Measurements from ENCODE around the gene MCF2L. TPM values are rescaled to one million over a fixed set of nuclear protein-coding genes. Genes with fewer than 3 reads are reported as not detected.
"Not testable (repeated sequence)": the region's sequence is repeated elsewhere in the genome, so short reads cannot be mapped to it uniquely, and the experiment has no call there.

Gene MCF2L
- total RNA-seq, 2 experiments from 2014 or later, result 1.6 to 2.8 TPM

DNA sequence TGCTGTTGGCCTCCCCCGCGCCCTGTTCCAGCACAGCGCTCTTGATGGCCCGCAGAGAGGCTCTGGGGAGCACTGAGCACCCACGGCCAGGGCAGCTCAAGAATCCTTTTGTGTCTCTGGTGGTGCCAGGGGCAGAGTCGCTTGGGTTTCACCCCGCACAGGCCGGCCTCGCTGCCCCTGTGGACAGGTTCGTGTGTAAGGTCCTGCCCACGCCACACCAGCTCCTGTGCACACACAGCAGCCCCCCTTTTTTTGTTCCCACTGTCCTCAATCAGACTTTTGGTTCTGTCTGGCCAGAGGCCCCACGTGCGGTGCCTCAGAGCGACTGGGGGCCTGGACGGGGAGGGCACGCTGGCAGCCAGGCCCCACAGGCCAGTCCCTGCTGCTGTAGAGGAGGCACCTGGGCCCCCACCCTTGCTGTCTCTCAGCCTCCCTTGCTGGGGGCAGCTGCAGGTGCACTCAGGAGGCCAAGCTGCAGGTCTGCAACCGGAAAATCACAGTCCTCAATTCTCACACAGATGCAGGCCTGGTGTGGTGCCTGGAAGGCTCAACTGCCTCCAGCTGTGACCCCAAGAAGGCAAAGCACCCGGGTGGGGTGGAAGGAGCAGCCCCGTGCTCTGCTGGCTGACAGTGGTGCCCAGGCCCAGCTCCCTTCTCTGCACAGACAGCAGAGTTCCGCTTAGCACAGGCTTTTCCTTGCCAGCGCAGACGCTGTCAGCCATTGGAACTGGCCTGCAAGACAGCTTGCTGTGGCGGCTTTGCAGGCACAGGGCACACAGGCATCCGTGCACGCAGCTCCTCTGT is 124.0 kb downstream of the MCF2L start:
- no peaks in the 10 kb centered on the region for H3K27me3 Mint-ChIP-seq
- H3K4me3 Mint-ChIP-seq, result no peak overlapping the region
- H3K9me3 Mint-ChIP-seq (ENCODE audit: low read depth), result no peaks in the 10 kb centered on the region
- DNase-seq (no peak), ATAC-seq (no peak)
- CTCF ChIA-PET, result no interaction called here
- H3K36me3 Mint-ChIP-seq, result no peaks in the 10 kb centered on the region
- no peak overlapping the region for H3K27ac Mint-ChIP-seq
- H3K4me1 Mint-ChIP-seq, result no peaks in the 10 kb centered on the region

DNA sequence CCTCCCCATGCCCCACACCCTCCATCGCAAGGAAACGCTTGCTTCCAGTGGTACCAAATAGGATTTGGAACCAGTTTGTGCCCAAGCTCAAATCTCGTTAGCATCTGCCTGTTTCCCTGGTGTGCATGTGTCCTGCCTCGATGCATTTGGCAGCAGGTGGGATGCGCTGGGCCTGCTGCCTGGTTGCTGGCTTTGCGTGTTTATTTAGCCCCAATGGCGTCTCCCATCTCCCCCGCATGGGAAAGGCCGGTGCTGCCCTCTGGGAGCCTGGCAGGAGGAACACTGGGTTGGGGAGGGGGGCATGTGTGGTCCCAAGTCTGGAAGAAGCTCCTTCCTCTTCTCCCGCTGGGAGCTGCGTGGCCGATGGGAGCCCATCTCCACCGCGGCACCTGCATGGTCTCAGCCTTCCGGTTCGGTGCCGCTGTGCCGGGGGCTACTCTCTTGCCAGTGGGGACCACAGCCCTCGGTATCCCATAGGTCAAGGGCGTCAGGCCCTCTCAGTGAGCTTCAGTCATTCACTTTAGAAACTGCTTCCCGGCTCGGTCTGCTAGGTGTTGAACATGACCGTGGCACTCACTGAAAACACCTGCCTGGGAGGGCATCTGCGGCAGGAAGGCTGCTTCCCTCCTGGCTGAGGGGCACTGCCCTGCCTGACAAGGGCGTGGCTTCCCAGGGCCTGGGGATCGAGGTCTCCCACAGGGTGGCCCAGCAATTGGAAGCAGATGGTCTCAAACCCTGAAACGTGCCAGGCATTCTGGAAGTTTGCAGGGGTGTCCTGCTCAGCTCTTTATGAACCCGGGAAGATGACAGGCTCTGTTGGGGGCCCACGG is 124.8 kb downstream of the MCF2L start:
- Mint-ChIP-seq H3K27me3 (no peaks in the 10 kb centered on the region), H3K9me3 (ENCODE audit: low read depth) (no peaks in the 10 kb centered on the region), H3K4me1 (no peaks in the 10 kb centered on the region), H3K36me3 (no peaks in the 10 kb centered on the region), H3K27ac (no peak overlapping the region), H3K4me3 (no peak overlapping the region)
- DNase-seq (no peak), ATAC-seq (no peak)
- CTCF ChIA-PET, result no interaction called here

DNA sequence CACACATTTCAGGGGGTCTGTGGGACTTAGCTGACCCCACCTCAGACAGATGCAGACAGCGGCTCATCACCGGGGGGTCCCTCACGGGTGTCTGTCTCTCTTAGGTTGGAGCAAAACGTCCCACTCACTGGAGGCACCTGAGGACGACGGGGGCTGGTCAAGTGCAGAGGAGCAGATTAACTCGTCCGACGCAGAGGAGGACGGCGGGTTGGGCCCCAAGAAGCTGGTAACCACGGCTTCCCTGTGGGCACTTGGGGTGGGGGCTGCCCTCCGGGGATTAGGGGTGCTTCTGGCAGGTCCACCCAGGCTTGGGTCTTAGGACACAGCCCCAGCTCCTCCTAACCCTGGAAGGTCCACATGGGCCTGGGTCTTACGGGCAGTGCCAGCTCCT is 125.4 kb downstream of the MCF2L start:
- no peak for ATAC-seq
- CTCF ChIA-PET, result no interaction called here
- Mint-ChIP-seq H3K36me3 (no peaks in the 10 kb centered on the region), H3K4me3 (no peak overlapping the region), H3K27me3 (no peaks in the 10 kb centered on the region), H3K9me3 (ENCODE audit: low read depth) (no peaks in the 10 kb centered on the region), H3K4me1 (no peaks in the 10 kb centered on the region), H3K27ac (no peak overlapping the region)
- DNase-seq, result no peak

DNA sequence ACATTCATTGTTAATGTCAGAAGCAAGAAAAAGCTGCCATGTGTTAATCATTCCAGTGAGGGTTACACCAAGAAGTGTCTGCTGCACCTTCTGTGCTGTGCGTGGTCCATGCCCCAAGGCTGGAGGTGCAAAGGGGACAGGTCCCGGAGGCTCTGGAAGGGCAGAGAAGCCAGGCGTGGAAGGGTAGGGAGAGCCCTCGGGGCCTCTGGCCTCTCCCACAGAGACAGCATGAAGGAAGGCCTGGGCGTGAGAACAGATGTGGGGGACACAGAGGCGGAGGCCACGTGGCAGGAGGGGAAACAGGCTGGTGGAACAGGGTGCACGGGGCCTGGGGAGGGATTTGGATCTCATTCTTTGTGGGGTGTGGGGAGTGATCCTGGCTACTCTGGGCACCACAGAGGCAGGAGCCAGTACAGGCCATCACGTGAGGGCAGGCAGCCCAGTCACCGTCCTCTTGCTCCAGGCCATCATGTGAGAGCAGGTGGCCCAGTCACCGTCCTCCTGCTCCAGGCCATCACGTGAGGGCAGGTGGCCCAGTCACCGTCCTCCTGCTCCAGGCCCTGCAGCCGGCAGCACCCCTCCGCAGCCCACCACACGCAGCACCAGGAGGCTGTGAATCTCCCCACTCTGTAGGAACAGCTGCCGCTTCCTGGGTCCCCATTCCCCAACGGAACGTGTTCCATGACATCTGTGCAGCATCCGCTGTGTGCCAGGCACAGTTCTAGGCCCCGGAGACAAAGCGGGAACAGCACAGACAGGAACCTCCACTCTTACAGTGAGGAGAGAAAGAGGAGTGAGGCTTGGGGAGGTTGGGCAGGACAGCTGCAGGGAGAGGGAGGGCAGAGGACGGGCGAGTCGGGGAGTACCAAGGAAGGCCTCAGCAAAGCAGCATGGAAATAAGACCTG is 126.4 kb downstream of the MCF2L start:
- no peak overlapping the region for H3K4me3 Mint-ChIP-seq
- CTCF ChIA-PET, result interaction anchor here (0.7 kb wide), 1 partner anchor 304 kb away, joined by 3 read pairs; no protein-coding TSS in a partner anchor
- DNase-seq (no peak), ATAC-seq (no peak)
- no peaks in the 10 kb centered on the region for H3K9me3 Mint-ChIP-seq (ENCODE audit: low read depth)
- H3K36me3 Mint-ChIP-seq, result no peaks in the 10 kb centered on the region
- H3K27ac Mint-ChIP-seq, result no peak overlapping the region
- no peaks in the 10 kb centered on the region for H3K4me1 Mint-ChIP-seq
- H3K27me3 Mint-ChIP-seq, result no peaks in the 10 kb centered on the region

DNA sequence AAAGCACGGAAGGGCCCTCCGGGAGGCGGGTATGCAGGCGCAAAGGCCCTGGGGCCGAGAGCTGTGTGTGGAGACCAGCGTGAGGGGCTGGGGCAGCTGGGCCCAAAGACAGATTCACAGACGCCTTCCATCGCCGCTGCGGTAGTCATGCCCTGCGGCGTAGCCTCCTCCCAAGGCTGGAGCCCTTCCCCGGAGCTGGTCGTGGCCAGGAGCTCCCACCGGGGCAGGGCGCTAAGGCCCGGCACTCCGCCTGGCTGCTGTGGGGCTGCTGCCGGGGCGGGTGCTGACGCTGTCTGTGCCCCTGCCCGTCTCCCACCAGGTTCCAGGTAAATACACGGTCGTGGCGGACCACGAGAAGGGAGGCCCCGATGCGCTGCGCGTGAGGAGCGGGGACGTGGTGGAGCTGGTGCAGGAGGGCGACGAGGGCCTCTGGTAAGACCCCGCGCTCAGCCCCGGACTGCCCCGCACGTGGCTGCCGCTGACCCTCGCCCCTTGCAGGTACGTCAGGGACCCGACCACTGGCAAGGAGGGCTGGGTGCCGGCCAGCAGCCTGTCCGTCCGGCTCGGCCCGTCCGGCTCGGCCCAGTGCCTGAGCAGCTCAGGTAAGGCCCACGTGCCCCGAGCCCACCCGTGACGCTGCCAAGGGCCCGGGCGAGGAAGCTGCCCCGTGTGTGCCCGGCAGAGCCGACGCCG is 127.2 kb downstream of the MCF2L start:
- no peak for DNase-seq
- no peak for ATAC-seq
- Mint-ChIP-seq H3K9me3 (ENCODE audit: low read depth) (no peaks in the 10 kb centered on the region), H3K27ac (no peak overlapping the region), H3K36me3 (no peaks in the 10 kb centered on the region), H3K27me3 (no peaks in the 10 kb centered on the region), H3K4me1 (no peaks in the 10 kb centered on the region), H3K4me3 (no peak overlapping the region)
- CTCF ChIA-PET, result no interaction called here

DNA sequence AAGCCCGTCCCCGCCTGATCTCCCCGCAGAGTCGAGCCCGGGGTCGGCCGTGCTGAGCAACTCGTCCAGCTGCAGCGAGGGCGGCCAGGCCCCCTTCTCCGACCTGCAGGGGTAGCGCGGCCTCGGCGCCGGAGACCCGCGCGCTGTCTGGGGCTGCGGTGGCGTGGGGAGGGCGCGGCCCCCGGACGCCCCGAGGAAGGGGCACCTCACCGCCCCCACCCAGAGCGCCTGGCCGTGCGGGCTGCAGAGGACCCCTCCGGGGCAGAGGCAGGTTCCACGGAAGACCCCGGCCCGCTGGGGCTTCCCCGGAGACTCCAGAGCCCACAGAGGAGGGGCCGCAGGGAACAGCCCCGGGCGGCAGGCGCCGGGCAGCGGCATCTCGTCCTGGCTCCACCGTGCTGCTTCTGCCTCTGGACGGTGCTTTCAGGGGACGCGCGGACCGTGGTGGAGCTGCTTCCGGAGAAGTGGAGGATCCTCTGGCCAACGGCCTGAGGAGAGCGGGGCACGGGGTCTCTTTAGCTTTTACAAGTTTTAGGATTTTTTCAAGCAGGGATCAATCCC is 127.8 kb downstream of the MCF2L start:
- H3K4me3 Mint-ChIP-seq, result no peak overlapping the region
- ATAC-seq (no peak), DNase-seq (no peak)
- no peaks in the 10 kb centered on the region for H3K27me3 Mint-ChIP-seq
- no peaks in the 10 kb centered on the region for H3K4me1 Mint-ChIP-seq
- H3K27ac Mint-ChIP-seq, result no peak overlapping the region
- CTCF ChIA-PET, result no interaction called here
- no peaks in the 10 kb centered on the region for H3K36me3 Mint-ChIP-seq
- H3K9me3 Mint-ChIP-seq (ENCODE audit: low read depth), result no peaks in the 10 kb centered on the region

DNA sequence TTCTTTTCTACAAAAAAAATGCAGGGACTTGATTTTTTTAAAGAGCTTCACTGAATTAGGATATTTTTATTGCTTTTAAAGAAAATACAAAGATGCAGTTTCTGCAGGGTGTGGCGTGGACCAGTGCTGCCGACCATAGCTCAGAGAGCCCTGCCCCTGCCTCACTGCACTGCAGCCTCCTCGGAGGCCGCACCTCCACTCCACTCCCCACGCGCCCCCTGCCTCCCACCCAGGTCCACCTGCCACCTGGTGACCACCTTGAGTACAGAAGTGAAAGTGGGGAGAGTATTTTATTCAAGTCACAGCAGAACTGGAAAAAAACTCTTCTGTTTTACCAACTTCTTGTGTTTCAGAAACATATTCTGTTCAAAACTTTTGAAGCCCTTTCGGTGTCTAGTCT is 128.6 kb downstream of the MCF2L start:
- no peaks in the 10 kb centered on the region for H3K27me3 Mint-ChIP-seq
- no peaks in the 10 kb centered on the region for H3K9me3 Mint-ChIP-seq (ENCODE audit: low read depth)
- DNase-seq (no peak), ATAC-seq (no peak)
- CTCF ChIA-PET, result no interaction called here
- H3K36me3 Mint-ChIP-seq, result no peaks in the 10 kb centered on the region
- no peaks in the 10 kb centered on the region for H3K4me1 Mint-ChIP-seq
- no peak overlapping the region for H3K4me3 Mint-ChIP-seq
- no peak overlapping the region for H3K27ac Mint-ChIP-seq

DNA sequence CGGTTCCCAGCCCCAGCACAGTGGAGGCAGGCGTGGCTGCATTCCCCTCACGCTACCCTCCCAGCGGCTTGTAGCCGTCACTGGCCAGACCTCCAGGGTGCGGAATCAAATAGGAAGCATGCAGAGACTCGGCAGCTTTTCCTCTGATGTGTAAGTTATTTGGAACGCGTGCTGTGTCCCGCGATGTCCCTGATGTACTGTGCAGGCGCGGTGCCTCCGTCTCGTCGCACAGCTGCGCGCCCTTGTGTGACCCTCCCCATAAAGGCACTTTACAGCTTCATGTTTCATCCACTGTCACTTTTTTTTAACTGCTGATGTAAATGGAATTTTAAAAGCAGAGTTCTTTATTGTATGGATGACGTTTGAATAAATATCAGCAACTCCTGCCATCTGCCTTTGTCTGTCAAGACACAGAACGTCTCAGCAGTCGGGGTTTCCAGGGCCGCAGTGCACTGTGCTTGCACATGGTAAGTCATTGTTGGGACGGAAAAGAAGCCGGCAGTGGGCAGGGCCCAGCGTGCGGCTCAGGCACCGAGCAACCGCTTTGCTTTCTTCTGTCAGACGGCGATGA is 129.2 kb downstream of the MCF2L start:
- Mint-ChIP-seq H3K9me3 (ENCODE audit: low read depth) (no peaks in the 10 kb centered on the region), H3K27me3 (no peaks in the 10 kb centered on the region), H3K27ac (no peak overlapping the region), H3K4me3 (no peak overlapping the region), H3K4me1 (no peaks in the 10 kb centered on the region), H3K36me3 (no peaks in the 10 kb centered on the region)
- no peak for DNase-seq
- CTCF ChIA-PET, result no interaction called here
- ATAC-seq, result no peak

DNA sequence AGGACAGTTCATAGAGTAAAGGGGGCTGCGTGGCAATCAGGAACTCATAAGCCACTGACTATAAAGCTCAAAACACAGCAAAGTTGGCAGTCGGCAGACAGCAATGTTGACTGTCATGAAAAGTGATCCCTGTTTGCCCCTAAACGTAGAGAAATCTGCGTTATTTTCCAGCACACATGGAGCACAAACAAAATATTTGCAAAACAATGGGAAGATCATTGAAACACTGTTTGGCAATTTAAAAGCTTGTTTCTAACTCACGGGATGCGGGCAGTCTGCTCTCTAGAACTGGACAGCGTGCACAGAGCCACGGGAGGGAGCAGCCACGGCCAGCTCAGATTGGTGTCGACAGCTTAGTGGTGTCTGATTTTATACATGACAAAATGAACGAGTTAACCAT is 130.1 kb downstream of the MCF2L start:
- CTCF ChIA-PET, result interaction anchor here (0.8 kb wide), 1 partner anchor 320 kb away, joined by 4 read pairs; no protein-coding TSS in a partner anchor
- Mint-ChIP-seq H3K27me3 (no peaks in the 10 kb centered on the region), H3K36me3 (no peaks in the 10 kb centered on the region), H3K4me3 (no peak overlapping the region), H3K9me3 (ENCODE audit: low read depth) (no peaks in the 10 kb centered on the region), H3K27ac (no peak overlapping the region), H3K4me1 (no peaks in the 10 kb centered on the region)
- ATAC-seq (no peak), DNase-seq (no peak)

DNA sequence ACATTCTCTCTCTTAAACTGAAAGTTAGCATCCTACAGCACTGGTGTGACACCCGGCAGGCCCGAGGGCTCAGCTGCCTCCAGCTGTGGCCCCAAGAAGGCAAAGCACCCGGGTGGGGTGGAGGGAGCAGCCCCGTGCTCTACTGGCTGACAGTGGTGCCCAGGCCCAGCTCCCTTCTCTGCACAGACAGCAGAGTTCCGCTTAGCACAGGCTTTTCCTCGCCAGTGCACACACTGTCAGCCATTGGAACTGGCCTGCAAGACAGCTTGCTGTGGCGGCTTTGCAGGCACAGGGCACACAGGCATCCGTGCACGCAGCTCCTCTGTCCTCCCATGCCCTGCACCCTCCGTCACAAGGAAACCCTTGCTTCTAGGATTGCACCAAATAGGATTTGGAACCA is 133.3 kb downstream of the MCF2L start:
- ATAC-seq; H3K27me3 Mint-ChIP-seq; H3K9me3 Mint-ChIP-seq (ENCODE audit: low read depth); DNase-seq; H3K36me3 Mint-ChIP-seq; H3K4me3 Mint-ChIP-seq; CTCF ChIA-PET; H3K4me1 Mint-ChIP-seq; H3K27ac Mint-ChIP-seq: not testable (repeated sequence)

DNA sequence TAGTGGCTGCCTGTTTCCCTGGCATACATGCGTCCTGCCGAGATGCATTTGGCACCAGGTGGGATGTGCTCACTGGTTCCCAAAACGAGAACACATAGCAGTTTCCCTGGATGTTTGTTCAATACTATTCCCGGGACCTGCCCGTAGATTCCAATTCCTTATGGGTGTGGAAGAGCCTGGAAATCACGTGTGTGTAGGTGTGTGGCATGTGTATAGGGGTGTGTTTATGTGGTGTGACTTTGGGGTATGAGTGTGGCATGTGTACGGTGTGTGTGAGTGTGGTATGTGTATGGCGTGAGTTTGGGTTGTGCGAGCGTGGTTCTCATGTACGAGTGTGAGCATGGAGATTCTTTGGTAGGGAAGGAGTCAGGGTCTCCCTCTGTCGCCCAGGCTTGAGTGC is 133.7 kb downstream of the MCF2L start:
- H3K9me3 Mint-ChIP-seq (ENCODE audit: low read depth), result no peaks in the 10 kb centered on the region
- ATAC-seq, result no peak
- no peaks in the 10 kb centered on the region for H3K27me3 Mint-ChIP-seq
- no peak overlapping the region for H3K27ac Mint-ChIP-seq
- H3K4me1 Mint-ChIP-seq, result no peaks in the 10 kb centered on the region
- CTCF ChIA-PET, result no interaction called here
- no peak for DNase-seq
- H3K4me3 Mint-ChIP-seq, result no peak overlapping the region
- no peaks in the 10 kb centered on the region for H3K36me3 Mint-ChIP-seq

DNA sequence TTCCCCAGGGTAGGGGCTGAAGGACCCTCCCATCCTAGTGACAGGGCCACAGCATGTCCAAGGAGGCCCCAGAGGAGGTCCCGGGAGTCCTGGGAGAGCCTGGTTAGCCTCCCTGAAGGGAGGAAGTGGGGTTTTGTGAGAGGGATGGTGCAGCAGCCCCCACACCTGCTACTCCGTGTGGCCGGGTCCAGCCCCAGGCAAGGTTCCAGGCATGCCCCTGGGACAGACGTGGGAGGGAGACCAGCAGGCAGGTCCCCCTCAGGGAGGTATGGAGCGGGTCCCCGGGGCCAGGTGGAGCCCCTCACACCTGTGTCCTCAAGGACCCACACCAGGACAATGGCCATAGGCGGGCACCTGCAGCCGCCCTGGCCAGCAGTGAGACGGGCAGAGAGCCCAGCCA is 134.6 kb downstream of the MCF2L start:
- Mint-ChIP-seq H3K36me3 (no peaks in the 10 kb centered on the region), H3K4me1 (no peaks in the 10 kb centered on the region), H3K4me3 (no peak overlapping the region), H3K27me3 (no peaks in the 10 kb centered on the region), H3K9me3 (ENCODE audit: low read depth) (no peaks in the 10 kb centered on the region), H3K27ac (no peak overlapping the region)
- ATAC-seq, result no peak
- no peak for DNase-seq
- CTCF ChIA-PET, result no interaction called here
